ENCODE data around the gene BCL3.

The BCL3 gene

GRCh38 chr19:44737238-44738071 lies 11.1 kb upstream of the BCL3 start:
- H3K27ac Mint-ChIP-seq: no peak overlapping the region
- no peaks in the 10 kb centered on the region for H3K36me3 Mint-ChIP-seq (ENCODE audit: low read depth)
- H3K27me3 Mint-ChIP-seq (ENCODE audit: low read depth): peaks cover 7% of the 10 kb centered on the region
- no peaks in the 10 kb centered on the region for H3K9me3 Mint-ChIP-seq
- H3K4me3 Mint-ChIP-seq: no peak overlapping the region
- H3K4me1 Mint-ChIP-seq: peaks cover 21% of the 10 kb centered on the region
- TF ChIP-seq CTCF (IDR thresholded peaks at IDR 0.05; ENCODE audit: unreplicated experiment in 3 of 3): no peak

- H3K4me3 Mint-ChIP-seq: no peak overlapping the region
- H3K4me1 Mint-ChIP-seq: peaks cover 28% of the 10 kb centered on the region
- peak overlapping the region in 1 of 3 experiments; percentile 59 for H3K27ac Mint-ChIP-seq
- no peak for TF ChIP-seq CTCF (IDR thresholded peaks at IDR 0.05; ENCODE audit: unreplicated experiment in 3 of 3)
- H3K36me3 Mint-ChIP-seq (ENCODE audit: low read depth): no peaks in the 10 kb centered on the region
- H3K27me3 Mint-ChIP-seq (ENCODE audit: low read depth): peaks cover 4% of the 10 kb centered on the region
- H3K9me3 Mint-ChIP-seq: no peaks in the 10 kb centered on the region
These were observed 10.4 kb upstream of the BCL3 start for GRCh38 chr19:44738136-44738535.

GRCh38 chr19:44738603-44739558 lies 9.6 kb upstream of the BCL3 start:
- H3K4me1 Mint-ChIP-seq: peaks cover 29% of the 10 kb centered on the region
- H3K9me3 Mint-ChIP-seq: no peaks in the 10 kb centered on the region
- H3K36me3 Mint-ChIP-seq (ENCODE audit: low read depth): no peaks in the 10 kb centered on the region
- no peak for TF ChIP-seq CTCF (IDR thresholded peaks at IDR 0.05; ENCODE audit: unreplicated experiment in 3 of 3)
- no peak overlapping the region for H3K4me3 Mint-ChIP-seq
- peaks cover 4% of the 10 kb centered on the region for H3K27me3 Mint-ChIP-seq (ENCODE audit: low read depth)
- peak overlapping the region in 1 of 3 experiments; percentile 59 for H3K27ac Mint-ChIP-seq

- Mint-ChIP-seq H3K27ac (peak overlapping the region in 1 of 3 experiments; percentile 57), H3K9me3 (no peaks in the 10 kb centered on the region), H3K36me3 (ENCODE audit: low read depth) (no peaks in the 10 kb centered on the region), H3K27me3 (ENCODE audit: low read depth) (peaks cover 5% of the 10 kb centered on the region), H3K4me3 (no peak overlapping the region), H3K4me1 (peaks cover 30% of the 10 kb centered on the region)
- no peak for TF ChIP-seq CTCF (IDR thresholded peaks at IDR 0.05; ENCODE audit: unreplicated experiment in 3 of 3)
These were observed 8.1 kb upstream of the BCL3 start for GRCh38 chr19:44740351-44740824.

- H3K9me3 Mint-ChIP-seq: no peaks in the 10 kb centered on the region
- peak overlapping the region in 2 of 3 experiments; percentile 62 to 80 for H3K27ac Mint-ChIP-seq
- H3K4me1 Mint-ChIP-seq: peaks cover 34% of the 10 kb centered on the region
- H3K4me3 Mint-ChIP-seq: no peak overlapping the region
- H3K27me3 Mint-ChIP-seq (ENCODE audit: low read depth): peaks cover 14% of the 10 kb centered on the region
- H3K36me3 Mint-ChIP-seq (ENCODE audit: low read depth): no peaks in the 10 kb centered on the region
- no peak for TF ChIP-seq CTCF (IDR thresholded peaks at IDR 0.05; ENCODE audit: unreplicated experiment in 3 of 3)
These were observed 7.2 kb upstream of the BCL3 start for GRCh38 chr19:44741258-44741731.

Data from nephron (organoid).